Upper lobe of left lung (tissue), 6 donors: Measurements from ENCODE around the gene SUFU. TPM values are rescaled to one million over a fixed set of nuclear protein-coding genes. Genes with fewer than 3 reads are reported as not detected.
A peak's percentile ranks its signal among the peaks of the same experiment; 100 is the strongest.

Experiments
- ATAC-seq, 2 donors: fragments of 200-7000 bp; cut with Tn5 transposase; one replicate each; pipeline ENCODE4 v1.9.1; 2022; ENCODE audit warnings: mild to moderate bottlenecking in 2 of 2, moderate library complexity in 2 of 2; ENCODE audit not compliant: low FRiP score in 2 of 2
- DNase-seq, 2 donors: peaks; one replicate each; pipeline ENCODE4 v3.0.0-alpha.2; 2019 to 2020
- H3K27ac ChIP-seq, 4 donors: fragments of 200-600 bp; sonication (generic); one replicate each; pipeline ENCODE4 v1.5.1; 2016 to 2019
- H3K27me3 ChIP-seq, 4 donors: fragments of 200-600 bp; sonication (generic); one replicate each; pipeline ENCODE4 v1.5.1; 2017 to 2019
- H3K36me3 ChIP-seq, 4 donors: fragments of 200-600 bp; sonication (generic); one replicate each; pipeline ENCODE4 v1.5.1; 2016 to 2019
- H3K4me1 ChIP-seq, 4 donors: fragments of 200-600 bp; sonication (generic); one replicate each; pipeline ENCODE4 v1.5.1; 2018 to 2019
- H3K4me3 ChIP-seq, 4 donors: fragments of 200-600 bp; sonication (generic); one replicate each; pipeline ENCODE4 v1.5.1; 2017 to 2019; ENCODE audit warnings: mild to moderate bottlenecking in 2 of 4, moderate library complexity in 1 of 4
- H3K9me3 ChIP-seq, 4 donors: fragments of 200-600 bp; sonication (generic); one replicate each; pipeline ENCODE4 v1.5.1; 2018 to 2019
- EP300 ChIP-seq, 4 donors: sonication (generic); formaldehyde crosslinking; IDR thresholded peaks; one replicate each; pipeline ENCODE4 v1.5.1; 2017; ENCODE audit warnings: antibody characterized with exemption in 4 of 4, control low read depth in 2 of 4
- POLR2A ChIP-seq, 4 donors: fragments of 450-650 bp; IDR thresholded peaks; one replicate each; pipeline ENCODE4 v1.5.1; 2016 to 2017; ENCODE audit warnings: antibody characterized with exemption in 4 of 4, mild to moderate bottlenecking in 2 of 4
- POLR2AphosphoS5 ChIP-seq, 2 donors: sonication (generic); formaldehyde crosslinking; IDR thresholded peaks; one replicate each; pipeline ENCODE4 v1.5.1; 2017; ENCODE audit warnings: antibody characterized with exemption in 2 of 2
- WGBS, 2 donors: methylation state at CpG; one replicate each; pipeline ENCODE4 v1.1.5; 2017 to 2018; 5-methylcytosine and 5-hydroxymethylcytosine counted together
- total RNA-seq, 6 donors: library from RNA; depleted of rRNA in 4 of 6; stranded (reverse); fragments of >200 nt in 4 of 6; gene quantifications; one replicate each; pipeline versions ENCODE4 v1.1.0 to v1.2.1, GENCODE V29; 2016 to 2021
- TF ChIP-seq, protein P1 (sequence below), 6 experiments: fragments of 450-650 bp in 4 of 6; fragments of 200-600 bp in 2 of 6; sonication (generic) in 2 of 6; IDR thresholded peaks; one replicate each; pipeline ENCODE4 v1.5.1; 2016 to 2019; ENCODE audit warnings: antibody characterized with exemption in 6 of 6
- donor health status: DM: no; HTN: no; CAD: no; lungs with moderate emphysema.
- donor health status: DM: no; HTN: yes; CAD: no; lungs with severe emphysema.

SUFU gene
- total RNA-seq, 6 donors from 2014 or later = 4.1 to 15.7 (median 11.9) TPM

DNA sequence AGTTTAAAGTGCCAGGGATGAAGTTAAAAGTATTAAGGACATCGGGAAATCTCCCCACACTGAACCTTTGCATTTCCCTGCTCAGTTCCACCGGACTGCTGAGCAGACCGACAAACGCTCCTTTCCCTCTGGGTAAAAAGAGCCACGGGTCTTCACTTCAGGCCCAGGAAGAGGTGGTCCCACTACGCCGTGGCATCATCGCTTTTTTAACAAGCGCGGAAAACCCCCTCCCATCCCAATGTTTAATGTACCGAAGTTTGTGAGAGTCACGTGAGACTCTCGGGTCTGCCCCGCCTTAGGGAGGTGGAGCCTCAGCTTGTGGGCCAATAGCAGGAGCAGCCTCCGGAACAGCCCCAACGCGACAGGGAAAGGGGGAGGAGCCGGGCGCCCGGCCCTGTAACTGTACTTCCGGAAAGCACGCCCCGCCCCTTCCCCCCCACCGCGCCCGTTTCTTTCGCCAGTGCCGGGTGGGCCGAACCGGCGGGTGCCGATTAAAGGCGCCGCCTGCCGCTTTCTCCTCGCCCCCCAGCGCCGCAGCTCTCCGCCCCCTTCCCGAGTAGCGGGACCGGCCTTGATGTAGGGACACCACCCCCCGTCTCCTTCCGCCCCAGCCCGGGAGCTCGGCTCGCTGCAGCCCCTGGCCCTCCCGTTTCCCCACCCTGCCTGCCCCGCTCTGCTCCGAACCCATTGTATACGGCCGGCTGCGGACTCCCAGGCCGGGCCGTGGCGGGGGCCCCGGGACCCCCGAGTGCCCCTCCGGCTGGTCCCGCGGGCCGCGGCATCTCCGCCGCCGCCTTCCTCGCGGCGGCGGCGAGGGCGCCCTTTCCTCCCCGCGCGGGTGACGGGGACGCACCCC lies 138.3 kb downstream of the SUFU start:
- TF ChIP-seq, protein P1, sequence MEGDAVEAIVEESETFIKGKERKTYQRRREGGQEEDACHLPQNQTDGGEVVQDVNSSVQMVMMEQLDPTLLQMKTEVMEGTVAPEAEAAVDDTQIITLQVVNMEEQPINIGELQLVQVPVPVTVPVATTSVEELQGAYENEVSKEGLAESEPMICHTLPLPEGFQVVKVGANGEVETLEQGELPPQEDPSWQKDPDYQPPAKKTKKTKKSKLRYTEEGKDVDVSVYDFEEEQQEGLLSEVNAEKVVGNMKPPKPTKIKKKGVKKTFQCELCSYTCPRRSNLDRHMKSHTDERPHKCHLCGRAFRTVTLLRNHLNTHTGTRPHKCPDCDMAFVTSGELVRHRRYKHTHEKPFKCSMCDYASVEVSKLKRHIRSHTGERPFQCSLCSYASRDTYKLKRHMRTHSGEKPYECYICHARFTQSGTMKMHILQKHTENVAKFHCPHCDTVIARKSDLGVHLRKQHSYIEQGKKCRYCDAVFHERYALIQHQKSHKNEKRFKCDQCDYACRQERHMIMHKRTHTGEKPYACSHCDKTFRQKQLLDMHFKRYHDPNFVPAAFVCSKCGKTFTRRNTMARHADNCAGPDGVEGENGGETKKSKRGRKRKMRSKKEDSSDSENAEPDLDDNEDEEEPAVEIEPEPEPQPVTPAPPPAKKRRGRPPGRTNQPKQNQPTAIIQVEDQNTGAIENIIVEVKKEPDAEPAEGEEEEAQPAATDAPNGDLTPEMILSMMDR (IDR thresholded peaks at IDR 0.05) = peak in 2 of 6 experiments; percentile 9 to 12
- TF ChIP-seq POLR2AphosphoS5 (IDR thresholded peaks at IDR 0.05) (peak; percentile 82 to 89), POLR2A (IDR thresholded peaks at IDR 0.05) (peak in 3 of 4 donors; percentile 74 to 95 (median 79)), EP300 (IDR thresholded peaks at IDR 0.05) (peak in 1 of 4 donors; percentile 37)
- 0 to 2% methylated on average over 8 to 38 of the region's 77 CpGs for WGBS, 2 donors

DNA sequence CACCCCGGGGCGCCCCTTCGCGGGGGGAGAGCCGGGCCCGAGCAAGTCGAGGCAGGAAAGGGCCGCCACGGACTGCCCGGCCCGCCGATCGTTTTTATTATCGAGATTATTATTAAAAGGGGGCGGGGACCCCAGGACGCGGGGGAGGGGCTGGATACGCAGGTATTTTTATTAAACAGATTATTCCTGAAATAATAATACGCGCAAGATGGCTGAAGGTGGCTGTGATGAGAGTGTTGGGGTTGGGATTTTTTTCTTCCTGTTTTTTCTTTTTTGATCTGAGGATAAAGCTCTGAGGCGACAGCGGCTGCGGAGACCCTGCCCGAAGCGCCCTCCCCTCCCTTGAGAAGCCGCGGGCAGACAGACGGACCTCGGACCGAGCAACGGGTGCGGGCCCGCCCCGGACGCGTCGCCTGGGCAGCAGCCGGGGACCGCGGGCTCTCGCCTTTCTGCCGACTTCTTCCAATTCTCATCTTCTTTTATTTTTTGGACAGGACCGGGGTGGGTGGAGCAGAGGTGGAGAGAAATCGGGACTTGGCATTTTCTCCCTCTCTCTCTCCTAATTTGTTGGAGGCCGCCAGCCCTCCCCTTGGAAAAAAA lies 139.1 kb downstream of the SUFU start:
- H3K4me3 ChIP-seq = peak overlapping the region; percentile 71 to 97 (median 84)
- H3K36me3 ChIP-seq = no peaks in the 10 kb centered on the region
- TF ChIP-seq, protein P1 (IDR thresholded peaks at IDR 0.05) = no peak
- peak in 1 of 2 donors; percentile 13 for TF ChIP-seq POLR2AphosphoS5 (IDR thresholded peaks at IDR 0.05)
- TF ChIP-seq POLR2A (IDR thresholded peaks at IDR 0.05) = peak in 1 of 4 donors; percentile 32
- H3K27ac ChIP-seq = peak overlapping the region; percentile 97 to 100 (median 99)
- 0 to 1% methylated on average over 41 to 45 of the region's 45 CpGs for WGBS, 2 donors
- H3K4me1 ChIP-seq = peaks cover 14 to 20% (median 14%) of the 10 kb centered on the region in 4 donors
- H3K27me3 ChIP-seq = no peaks in the 10 kb centered on the region
- ATAC-seq (peak in 1 of 2 donors; percentile 12), DNase-seq (peak; percentile 56 to 92)
- no peaks in the 10 kb centered on the region for H3K9me3 ChIP-seq

More for the DNA sequence above, 138.3 kb downstream of the SUFU start:
- Histone ChIP-seq H3K36me3 (no peaks in the 10 kb centered on the region), H3K4me3 (peak overlapping the region; percentile 71 to 97 (median 84)), H3K4me1 (peaks cover 6 to 12% (median 7%) of the 10 kb centered on the region in 4 donors), H3K27ac (peak overlapping the region; percentile 97 to 100 (median 99)), H3K9me3 (no peaks in the 10 kb centered on the region), H3K27me3 (no peaks in the 10 kb centered on the region)
- ATAC-seq (peak; percentile 82 to 93), DNase-seq (peak; percentile 99)

DNA sequence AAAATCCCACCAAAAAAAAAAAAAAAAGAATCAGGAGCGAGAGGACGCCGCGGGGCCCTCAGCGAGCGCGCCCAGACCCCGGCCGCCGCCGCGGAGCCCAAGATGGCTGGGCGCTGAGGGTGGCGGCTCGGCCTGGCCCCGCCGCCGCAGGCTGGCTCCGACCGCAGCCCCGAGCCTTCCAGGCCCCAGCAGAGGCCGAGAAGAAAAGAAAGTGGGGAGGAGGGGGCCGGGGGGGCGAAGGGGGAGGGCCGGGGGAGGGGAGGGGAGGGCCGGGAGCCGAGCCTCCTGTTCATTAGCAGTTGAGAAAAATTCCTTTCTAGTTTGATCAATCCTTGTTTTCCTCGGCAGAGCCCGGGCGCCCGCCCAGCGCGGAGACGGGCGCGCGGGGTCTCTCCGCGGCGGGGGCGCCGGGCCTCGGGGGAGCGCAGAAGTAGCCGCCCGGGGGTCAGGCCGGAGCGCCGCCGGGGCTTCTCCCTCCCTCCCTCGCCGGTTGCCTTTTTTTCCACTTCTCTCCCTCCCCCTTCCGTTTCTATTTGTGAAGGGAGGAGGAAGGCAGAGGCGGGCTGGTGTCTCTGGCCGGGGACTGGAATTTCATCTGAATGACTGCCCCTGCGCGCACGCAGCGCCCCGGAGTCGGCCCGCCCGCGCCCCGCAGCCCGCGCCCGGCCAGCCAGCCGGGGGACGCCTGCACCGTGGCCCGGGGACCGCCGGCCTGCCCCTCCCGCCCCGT lies 139.7 kb downstream of the SUFU start:
- ATAC-seq = peak in 1 of 2 donors; percentile 23
- WGBS, 2 donors = 0 to 1% methylated on average over 37 to 62 of the region's 76 CpGs
- peaks cover 0 to 2% (median 0%) of the 10 kb centered on the region in 4 donors for H3K36me3 ChIP-seq

DNA sequence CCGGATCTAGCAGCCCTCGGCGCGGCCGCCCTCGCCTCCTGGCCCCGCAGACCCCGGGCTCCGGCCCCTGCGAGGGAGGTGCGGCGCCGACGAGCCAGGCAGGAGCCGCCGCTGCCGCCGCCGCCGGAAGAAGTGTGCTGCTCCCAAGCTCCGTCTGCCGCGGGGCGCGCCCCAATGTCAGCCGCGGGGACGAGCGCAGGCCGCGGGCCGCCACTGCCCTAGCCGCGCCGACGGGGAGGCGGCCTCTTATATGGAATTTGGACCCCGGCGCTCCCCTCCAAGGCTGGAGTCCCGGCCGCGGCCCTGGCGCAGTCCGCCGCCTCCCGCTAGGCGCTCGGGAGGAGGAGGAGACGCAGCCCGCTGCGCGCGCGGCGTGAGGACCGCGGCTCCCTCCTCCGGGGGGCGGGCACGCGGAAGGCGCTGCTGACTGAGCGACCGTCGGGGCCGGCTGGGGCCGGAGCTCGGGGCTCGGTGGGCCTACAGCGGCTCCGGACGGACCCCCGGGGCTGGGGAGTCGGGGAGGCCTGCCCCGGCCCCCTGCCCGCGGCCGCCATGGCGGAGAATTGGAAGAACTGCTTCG lies 140.4 kb downstream of the SUFU start, which contains the start of gene TRIM8:
Gene TRIM8 (plus strand): TSS at position 414 of the 580 bp plus-strand sequence. CDS start 139 bp downstream, at position 553.
- ATAC-seq (no peak), DNase-seq (peak in 1 of 2 donors; percentile 94)
- H3K9me3 ChIP-seq = no peaks in the 10 kb centered on the region
- peaks cover 0 to 4% (median 0%) of the 10 kb centered on the region in 4 donors for H3K36me3 ChIP-seq
- WGBS, 2 donors = 0% methylated on average over 13 to 16 of the region's 80 CpGs
- peaks cover 27 to 33% (median 27%) of the 10 kb centered on the region in 4 donors for H3K4me1 ChIP-seq
- H3K27ac ChIP-seq = peak within 1 kb of the TSS; percentile 97 to 100 (median 99)
- TF ChIP-seq POLR2A (IDR thresholded peaks at IDR 0.05) (peak in 1 of 4 donors; percentile 13), POLR2AphosphoS5 (IDR thresholded peaks at IDR 0.05) (peak; percentile 41 to 53), EP300 (IDR thresholded peaks at IDR 0.05) (no peak)
- TF ChIP-seq, protein P1 (IDR thresholded peaks at IDR 0.05) = peak in 2 of 6 experiments; percentile 22 to 35
- no peaks in the 10 kb centered on the region for H3K27me3 ChIP-seq
- peak within 1 kb of the TSS; percentile 71 to 97 (median 84) for H3K4me3 ChIP-seq

More for the DNA sequence above, 139.7 kb downstream of the SUFU start:
- Histone ChIP-seq H3K4me1 (peaks cover 20 to 26% (median 21%) of the 10 kb centered on the region in 4 donors), H3K9me3 (no peaks in the 10 kb centered on the region), H3K27me3 (no peaks in the 10 kb centered on the region), H3K4me3 (peak overlapping the region; percentile 71 to 97 (median 84)), H3K27ac (peak overlapping the region; percentile 97 to 100 (median 99))
- TF ChIP-seq, protein P1 (IDR thresholded peaks at IDR 0.05) = no peak
- peak in 3 of 4 donors; percentile 46 to 81 (median 68) for TF ChIP-seq POLR2A (IDR thresholded peaks at IDR 0.05)
- TF ChIP-seq POLR2AphosphoS5 (IDR thresholded peaks at IDR 0.05) = peak in 1 of 2 donors; percentile 54
- no peak for TF ChIP-seq EP300 (IDR thresholded peaks at IDR 0.05)
- peak; percentile 60 to 92 for DNase-seq
